GM12878 (cell line): ENCODE data around the gene RPUSD3. TPM values are rescaled to one million over a fixed set of nuclear protein-coding genes. Genes with fewer than 3 reads are reported as not detected.

Source experiments
- BRCA1 ChIP-seq: IDR thresholded peaks from 2 replicates; pipeline ENCODE4 v1.6.1; 2011; ENCODE audit warnings: low read depth, low read length, improper control_type of control experiment
- CBFB ChIP-seq: IDR thresholded peaks from 2 replicates; pipeline ENCODE4 v1.6.1; 2016; ENCODE audit warnings: antibody characterized with exemption, low read depth
- ELK1 ChIP-seq: IDR thresholded peaks from 2 replicates; pipeline ENCODE4 v1.6.1; 2012; ENCODE audit warnings: low read depth, low read length, improper control_type of control experiment
- EP300 ChIP-seq, 2 experiments: fragments of 150-350 bp in 1 of 2; IDR thresholded peaks; 2 replicates each; pipeline ENCODE4 v1.6.1; 2011 to 2012; ENCODE audit warnings: low read depth in 2 of 2, low read length in 2 of 2, borderline replicate concordance in 1 of 2, improper control_type of control experiment in 1 of 2, inconsistent platforms in 1 of 2; ENCODE audit not compliant: control insufficient read depth in 1 of 2
- FOXK2 ChIP-seq: fragments of 450-650 bp; IDR thresholded peaks from 2 replicates; pipeline ENCODE4 v1.6.1; 2017; ENCODE audit warnings: mild to moderate bottlenecking, moderate library complexity
- IKZF2 ChIP-seq, 2 experiments: fragments of 450-650 bp; IDR thresholded peaks; 2 replicates each; pipeline ENCODE4 v1.6.1; 2017; ENCODE audit warnings: mild to moderate bottlenecking in 2 of 2, moderate library complexity in 2 of 2
- MAX ChIP-seq: IDR thresholded peaks from 2 replicates; pipeline ENCODE4 v1.6.1; 2012; ENCODE audit warnings: low read depth, low read length, improper control_type of control experiment
- MTA2 ChIP-seq: fragments of 450-650 bp; IDR thresholded peaks from 2 replicates; pipeline ENCODE4 v1.6.1; 2016; ENCODE audit warnings: low read depth, mild to moderate bottlenecking, moderate library complexity
- MYC ChIP-seq: IDR thresholded peaks from 2 replicates; pipeline ENCODE4 v1.6.1; 2011; ENCODE audit warnings: mild to moderate bottlenecking, low read length, moderate library complexity, inconsistent platforms; ENCODE audit not compliant: insufficient read depth, insufficient replicate concordance, insufficient read length, severe bottlenecking
- NFXL1 ChIP-seq: fragments of 450-650 bp; IDR thresholded peaks from 2 replicates; pipeline ENCODE4 v1.6.1; 2017; ENCODE audit warnings: antibody characterized with exemption, mild to moderate bottlenecking, borderline replicate concordance
- PAX5 ChIP-seq: IDR thresholded peaks from 2 replicates; pipeline ENCODE4 v1.6.1; 2011; ENCODE audit warnings: low read depth, low read length, borderline replicate concordance
- POLR2AphosphoS5 ChIP-seq: IDR thresholded peaks from 2 replicates; pipeline ENCODE4 v1.6.1; 2011; ENCODE audit warnings: mild to moderate bottlenecking, low read length, inconsistent platforms
- RUNX3 ChIP-seq: IDR thresholded peaks from 2 replicates; pipeline ENCODE4 v1.6.1; 2012; ENCODE audit warnings: low read length, inconsistent platforms
- SMAD5 ChIP-seq: IDR thresholded peaks from 2 replicates; pipeline ENCODE4 v1.6.1; 2016; ENCODE audit warnings: antibody characterized with exemption, low read depth
- SREBF1 ChIP-seq: IDR thresholded peaks from 2 replicates; pipeline ENCODE4 v1.6.1; 2012; ENCODE audit warnings: mild to moderate bottlenecking, low read length
- YY1 ChIP-seq: IDR thresholded peaks from 2 replicates; pipeline ENCODE4 v1.6.1; 2011; ENCODE audit warnings: low read depth, mild to moderate bottlenecking, low read length
- ZBED1 ChIP-seq: IDR thresholded peaks from 2 replicates; pipeline ENCODE4 v1.6.1; 2016; ENCODE audit warnings: borderline replicate concordance
- polyA plus RNA-seq, 11 experiments: library from polyadenylated mRNA; depleted of rRNA in 4 of 11; unstranded in 6 of 11; stranded (reverse) in 5 of 11; fragments of >200 nt; fragmentation: Nextera tagmentation in 4 of 11; fragmentation: Illumina TruSeq in 1 of 11; extraction: Ambion mirVana in 4 of 11; extraction: Trizol in 1 of 11; gene quantifications; 1 replicate in 1 of 11; 2 replicates in 10 of 11; pipeline versions ENCODE4 v1.2.1 to v1.2.3, GENCODE V29; 2011 to 2016; ENCODE audit warnings: inconsistent platforms in 2 of 11, missing spikeins in 2 of 11, low read depth in 1 of 11
- total RNA-seq, 4 experiments: library from RNA; depleted of rRNA in 3 of 4; stranded (reverse); fragments of >200 nt in 3 of 4; fragmentation: Illumina TruSeq in 1 of 4; extraction: Trizol in 1 of 4; gene quantifications; 2 replicates each; pipeline versions ENCODE4 v1.2.1 to v1.2.3, GENCODE V29; 2013 to 2021
- TF ChIP-seq, protein P1 (sequence below): fragments of 450-650 bp; formaldehyde crosslinking; IDR thresholded peaks from 2 replicates; pipeline ENCODE4 v1.5.0; 2022; ENCODE audit warnings: mild to moderate bottlenecking, missing genetic modification characterization
- TF ChIP-seq, protein P2 (sequence below): fragments of 450-650 bp; IDR thresholded peaks from 2 replicates; pipeline ENCODE4 v1.6.1; 2017; ENCODE audit warnings: mild to moderate bottlenecking, moderate library complexity
- TF ChIP-seq, protein P3 (sequence below): fragments of 450-650 bp; IDR thresholded peaks from 2 replicates; pipeline ENCODE4 v1.6.1; 2016; ENCODE audit warnings: mild to moderate bottlenecking

The RPUSD3 gene
- total and polyA plus RNA-seq, 10 of the 15 experiments (the other 5 are each of a cell fraction or from before 2014, with no cell fraction given): 6.4 to 72.9 (median 41.8) TPM

DNA sequence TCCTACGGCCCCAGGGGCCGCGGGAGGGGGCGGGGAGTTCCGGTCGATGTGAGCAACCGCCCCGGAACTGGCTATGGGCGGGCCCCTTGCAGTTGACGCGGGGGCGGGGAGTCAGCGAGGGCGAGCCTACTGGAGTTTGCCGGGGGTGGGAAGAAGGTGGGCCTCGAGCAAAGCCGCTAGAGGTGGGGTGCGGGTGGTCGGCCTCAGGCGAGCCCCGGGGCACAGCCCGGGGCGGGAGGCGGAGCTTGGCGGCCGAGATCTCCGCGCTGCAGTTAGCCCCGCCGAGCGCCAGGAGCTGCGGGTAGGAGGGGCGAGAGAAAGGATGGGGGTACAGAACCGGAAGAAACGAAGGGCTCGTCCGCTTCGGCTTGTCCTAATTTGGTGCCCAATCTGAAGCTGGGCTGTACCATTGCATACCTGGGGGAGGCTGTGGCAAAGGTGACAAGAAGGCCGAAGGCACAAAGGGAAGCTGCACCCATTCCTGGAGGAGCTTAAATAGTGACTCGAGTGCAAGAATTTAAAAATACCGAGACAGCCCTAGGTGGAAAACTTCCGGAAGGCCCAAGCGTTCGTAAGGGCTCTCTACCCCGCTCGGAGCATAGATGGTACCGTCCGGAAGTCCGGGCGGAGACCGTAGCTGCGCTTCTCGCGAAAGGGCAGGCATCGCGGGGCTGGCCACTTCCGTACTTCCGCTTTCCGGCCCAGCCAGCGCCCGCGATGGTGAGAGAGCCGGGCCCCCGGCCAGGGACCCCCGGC, 51.2 kb downstream of the RPUSD3 start, which contains the start of the genes ARPC4 and TADA3 (continued):
- TF ChIP-seq, protein P1, sequence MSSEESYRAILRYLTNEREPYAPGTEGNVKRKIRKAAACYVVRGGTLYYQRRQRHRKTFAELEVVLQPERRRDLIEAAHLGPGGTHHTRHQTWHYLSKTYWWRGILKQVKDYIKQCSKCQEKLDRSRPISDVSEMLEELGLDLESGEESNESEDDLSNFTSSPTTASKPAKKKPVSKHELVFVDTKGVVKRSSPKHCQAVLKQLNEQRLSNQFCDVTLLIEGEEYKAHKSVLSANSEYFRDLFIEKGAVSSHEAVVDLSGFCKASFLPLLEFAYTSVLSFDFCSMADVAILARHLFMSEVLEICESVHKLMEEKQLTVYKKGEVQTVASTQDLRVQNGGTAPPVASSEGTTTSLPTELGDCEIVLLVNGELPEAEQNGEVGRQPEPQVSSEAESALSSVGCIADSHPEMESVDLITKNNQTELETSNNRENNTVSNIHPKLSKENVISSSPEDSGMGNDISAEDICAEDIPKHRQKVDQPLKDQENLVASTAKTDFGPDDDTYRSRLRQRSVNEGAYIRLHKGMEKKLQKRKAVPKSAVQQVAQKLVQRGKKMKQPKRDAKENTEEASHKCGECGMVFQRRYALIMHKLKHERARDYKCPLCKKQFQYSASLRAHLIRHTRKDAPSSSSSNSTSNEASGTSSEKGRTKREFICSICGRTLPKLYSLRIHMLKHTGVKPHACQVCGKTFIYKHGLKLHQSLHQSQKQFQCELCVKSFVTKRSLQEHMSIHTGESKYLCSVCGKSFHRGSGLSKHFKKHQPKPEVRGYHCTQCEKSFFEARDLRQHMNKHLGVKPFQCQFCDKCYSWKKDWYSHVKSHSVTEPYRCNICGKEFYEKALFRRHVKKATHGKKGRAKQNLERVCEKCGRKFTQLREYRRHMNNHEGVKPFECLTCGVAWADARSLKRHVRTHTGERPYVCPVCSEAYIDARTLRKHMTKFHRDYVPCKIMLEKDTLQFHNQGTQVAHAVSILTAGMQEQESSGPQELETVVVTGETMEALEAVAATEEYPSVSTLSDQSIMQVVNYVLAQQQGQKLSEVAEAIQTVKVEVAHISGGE (CRISPR knock-in tag): no peak
- TF ChIP-seq SMAD5: peak; percentile 63
- TF ChIP-seq YY1: peak; percentile 73
- TF ChIP-seq SREBF1: peak; percentile 98
- TF ChIP-seq EP300 (IDR thresholded peaks at IDR 0.05; ENCODE audit: borderline replicate concordance in 1 of 2, control insufficient read depth in 1 of 2, low read depth in 2 of 2, low read length in 2 of 2): no peak
- TF ChIP-seq ELK1: peak; percentile 99
- no peak for TF ChIP-seq RUNX3
- TF ChIP-seq NFXL1: no peak
- 0 out of 2 replicates have a peak, but pooled peaks have one; percentile 14 for TF ChIP-seq MTA2
- TF ChIP-seq, protein P2, sequence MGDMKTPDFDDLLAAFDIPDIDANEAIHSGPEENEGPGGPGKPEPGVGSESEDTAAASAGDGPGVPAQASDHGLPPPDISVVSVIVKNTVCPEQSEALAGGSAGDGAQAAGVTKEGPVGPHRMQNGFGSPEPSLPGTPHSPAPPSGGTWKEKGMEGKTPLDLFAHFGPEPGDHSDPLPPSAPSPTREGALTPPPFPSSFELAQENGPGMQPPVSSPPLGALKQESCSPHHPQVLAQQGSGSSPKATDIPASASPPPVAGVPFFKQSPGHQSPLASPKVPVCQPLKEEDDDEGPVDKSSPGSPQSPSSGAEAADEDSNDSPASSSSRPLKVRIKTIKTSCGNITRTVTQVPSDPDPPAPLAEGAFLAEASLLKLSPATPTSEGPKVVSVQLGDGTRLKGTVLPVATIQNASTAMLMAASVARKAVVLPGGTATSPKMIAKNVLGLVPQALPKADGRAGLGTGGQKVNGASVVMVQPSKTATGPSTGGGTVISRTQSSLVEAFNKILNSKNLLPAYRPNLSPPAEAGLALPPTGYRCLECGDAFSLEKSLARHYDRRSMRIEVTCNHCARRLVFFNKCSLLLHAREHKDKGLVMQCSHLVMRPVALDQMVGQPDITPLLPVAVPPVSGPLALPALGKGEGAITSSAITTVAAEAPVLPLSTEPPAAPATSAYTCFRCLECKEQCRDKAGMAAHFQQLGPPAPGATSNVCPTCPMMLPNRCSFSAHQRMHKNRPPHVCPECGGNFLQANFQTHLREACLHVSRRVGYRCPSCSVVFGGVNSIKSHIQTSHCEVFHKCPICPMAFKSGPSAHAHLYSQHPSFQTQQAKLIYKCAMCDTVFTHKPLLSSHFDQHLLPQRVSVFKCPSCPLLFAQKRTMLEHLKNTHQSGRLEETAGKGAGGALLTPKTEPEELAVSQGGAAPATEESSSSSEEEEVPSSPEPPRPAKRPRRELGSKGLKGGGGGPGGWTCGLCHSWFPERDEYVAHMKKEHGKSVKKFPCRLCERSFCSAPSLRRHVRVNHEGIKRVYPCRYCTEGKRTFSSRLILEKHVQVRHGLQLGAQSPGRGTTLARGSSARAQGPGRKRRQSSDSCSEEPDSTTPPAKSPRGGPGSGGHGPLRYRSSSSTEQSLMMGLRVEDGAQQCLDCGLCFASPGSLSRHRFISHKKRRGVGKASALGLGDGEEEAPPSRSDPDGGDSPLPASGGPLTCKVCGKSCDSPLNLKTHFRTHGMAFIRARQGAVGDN: no peak
- TF ChIP-seq FOXK2: peak; percentile 99
- TF ChIP-seq IKZF2 (IDR thresholded peaks at IDR 0.05): no peak; a peak in 1 of 4 replicates
- no peak for TF ChIP-seq MYC
- TF ChIP-seq BRCA1: peak; percentile 89
- TF ChIP-seq, protein P3, sequence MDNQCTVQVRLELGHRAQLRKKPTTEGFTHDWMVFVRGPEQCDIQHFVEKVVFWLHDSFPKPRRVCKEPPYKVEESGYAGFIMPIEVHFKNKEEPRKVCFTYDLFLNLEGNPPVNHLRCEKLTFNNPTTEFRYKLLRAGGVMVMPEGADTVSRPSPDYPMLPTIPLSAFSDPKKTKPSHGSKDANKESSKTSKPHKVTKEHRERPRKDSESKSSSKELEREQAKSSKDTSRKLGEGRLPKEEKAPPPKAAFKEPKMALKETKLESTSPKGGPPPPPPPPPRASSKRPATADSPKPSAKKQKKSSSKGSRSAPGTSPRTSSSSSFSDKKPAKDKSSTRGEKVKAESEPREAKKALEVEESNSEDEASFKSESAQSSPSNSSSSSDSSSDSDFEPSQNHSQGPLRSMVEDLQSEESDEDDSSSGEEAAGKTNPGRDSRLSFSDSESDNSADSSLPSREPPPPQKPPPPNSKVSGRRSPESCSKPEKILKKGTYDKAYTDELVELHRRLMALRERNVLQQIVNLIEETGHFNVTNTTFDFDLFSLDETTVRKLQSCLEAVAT: peak; percentile 63; the same call in 1 of the 2 replicates
- TF ChIP-seq PAX5: no peak
- no peak for TF ChIP-seq MAX
- no peak for TF ChIP-seq ZBED1
- peak; percentile 88 for TF ChIP-seq CBFB
- TF ChIP-seq POLR2AphosphoS5: peak; percentile 95
